Ovary (tissue), 3 donors: ENCODE results near the gene CLDND2.

ENCODE experiments used
- EP300 ChIP-seq: sonication (generic); formaldehyde crosslinking; IDR thresholded peaks from one replicate; pipeline ENCODE4 v1.6.1; 2017; ENCODE audit warnings: antibody characterized with exemption
- TF ChIP-seq, protein P1 (sequence below), 3 donors: fragments of 450-650 bp in 2 of 3; fragments of 200-600 bp in 1 of 3; IDR thresholded peaks; one replicate each; pipeline versions ENCODE4 v1.5.1 to v1.8.0; 2016 to 2022; ENCODE audit warnings: antibody characterized with exemption in 3 of 3, mild to moderate bottlenecking in 1 of 3
- donor health status: DM: no; HTN: no; CAD: no.

DNA sequence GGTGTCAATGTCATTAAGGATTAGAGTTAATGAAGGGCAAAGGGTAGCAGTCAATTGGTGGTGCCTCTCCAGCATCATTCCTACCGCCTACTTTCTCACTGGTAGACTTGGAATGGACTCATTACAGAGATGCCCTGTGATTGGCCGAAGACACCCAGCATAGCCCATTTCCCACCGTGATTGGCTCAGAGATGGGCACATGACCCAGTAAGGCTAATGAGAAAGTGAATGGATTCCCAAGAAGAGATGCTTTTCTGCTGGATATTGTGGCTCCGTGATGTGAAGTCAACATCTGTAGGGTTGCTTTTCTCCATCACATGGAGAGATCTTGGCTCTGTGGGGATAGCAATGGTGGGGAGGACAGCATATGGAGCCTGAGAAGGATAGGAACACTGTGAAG lies 38.4 kb downstream of the CLDND2 start:
- TF ChIP-seq, protein P1, sequence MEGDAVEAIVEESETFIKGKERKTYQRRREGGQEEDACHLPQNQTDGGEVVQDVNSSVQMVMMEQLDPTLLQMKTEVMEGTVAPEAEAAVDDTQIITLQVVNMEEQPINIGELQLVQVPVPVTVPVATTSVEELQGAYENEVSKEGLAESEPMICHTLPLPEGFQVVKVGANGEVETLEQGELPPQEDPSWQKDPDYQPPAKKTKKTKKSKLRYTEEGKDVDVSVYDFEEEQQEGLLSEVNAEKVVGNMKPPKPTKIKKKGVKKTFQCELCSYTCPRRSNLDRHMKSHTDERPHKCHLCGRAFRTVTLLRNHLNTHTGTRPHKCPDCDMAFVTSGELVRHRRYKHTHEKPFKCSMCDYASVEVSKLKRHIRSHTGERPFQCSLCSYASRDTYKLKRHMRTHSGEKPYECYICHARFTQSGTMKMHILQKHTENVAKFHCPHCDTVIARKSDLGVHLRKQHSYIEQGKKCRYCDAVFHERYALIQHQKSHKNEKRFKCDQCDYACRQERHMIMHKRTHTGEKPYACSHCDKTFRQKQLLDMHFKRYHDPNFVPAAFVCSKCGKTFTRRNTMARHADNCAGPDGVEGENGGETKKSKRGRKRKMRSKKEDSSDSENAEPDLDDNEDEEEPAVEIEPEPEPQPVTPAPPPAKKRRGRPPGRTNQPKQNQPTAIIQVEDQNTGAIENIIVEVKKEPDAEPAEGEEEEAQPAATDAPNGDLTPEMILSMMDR (IDR thresholded peaks at IDR 0.05) = no peak
- TF ChIP-seq EP300 = no peak
